Measurements from ENCODE around the gene PDLIM7.

PDLIM7 gene

DNA sequence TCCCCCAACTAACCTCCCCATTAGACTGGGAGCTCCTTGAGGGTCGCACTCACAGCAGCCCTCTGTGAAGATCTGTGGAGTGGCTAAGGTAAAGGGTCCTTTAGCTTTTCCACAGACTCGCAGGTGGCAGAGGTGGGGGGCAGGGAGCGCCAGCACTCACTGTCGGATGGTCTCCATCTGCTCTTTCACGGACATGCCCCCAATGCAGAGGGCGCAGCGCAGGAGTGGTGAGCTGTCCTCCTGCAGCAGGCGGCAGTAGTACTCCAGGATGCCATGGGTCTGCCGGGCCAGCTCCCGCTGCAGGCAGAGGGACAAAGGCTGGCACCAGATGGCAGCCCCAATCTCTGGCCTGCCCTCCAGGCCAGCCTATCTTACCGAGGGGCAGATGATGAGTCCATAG lies 17.1 kb upstream of the PDLIM7 start:
- Histone ChIP-seq H3K36me3 (ENCODE audit: control insufficient read depth in 5 of 5, insufficient read depth in 5 of 5, low read length in 5 of 5) (peaks cover 0 to 61% (median 51%) of the 10 kb centered on the region in 5 donors), H3K4me1 (ENCODE audit: control insufficient read depth in 5 of 5, insufficient read depth in 5 of 5, low read length in 5 of 5) (peaks cover 8 to 35% (median 23%) of the 10 kb centered on the region in 5 donors), H3K9ac (ENCODE audit: low read length in 5 of 5) (no peak overlapping the region), H3K27ac (ENCODE audit: low read depth, low read length) (no peak overlapping the region), H3K27me3 (ENCODE audit: control insufficient read depth in 5 of 5, insufficient read depth in 4 of 5, low read length in 5 of 5) (peaks cover 0 to 4% (median 0%) of the 10 kb centered on the region in 5 donors), H3K4me3 (ENCODE audit: low read depth in 1 of 5, low read length in 5 of 5) (no peak overlapping the region), H3K9me3 (ENCODE audit: control insufficient read depth in 5 of 5, low read length in 5 of 5) (no peaks in the 10 kb centered on the region)

DNA sequence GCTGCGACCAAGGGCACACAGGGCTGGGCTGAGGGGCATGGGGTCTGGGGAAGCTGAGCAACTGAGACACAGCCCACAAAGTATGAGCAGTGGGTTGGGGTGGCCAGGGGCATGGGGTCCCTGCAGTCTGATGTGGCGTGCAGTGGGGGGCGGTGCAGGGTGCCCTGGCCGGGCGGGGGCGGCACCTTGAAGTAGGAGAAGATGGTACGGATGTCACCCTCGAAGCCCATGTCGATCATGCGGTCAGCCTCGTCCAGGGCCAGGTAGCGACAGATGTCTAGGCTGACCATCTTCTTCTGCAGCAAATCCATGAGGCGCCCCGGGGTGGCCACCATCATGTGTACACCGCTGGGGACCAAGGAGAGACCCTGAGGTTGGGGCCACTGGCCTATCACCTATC lies 16.1 kb upstream of the PDLIM7 start:
- Histone ChIP-seq H3K27ac (ENCODE audit: low read depth, low read length) (no peak overlapping the region), H3K4me1 (ENCODE audit: control insufficient read depth in 5 of 5, insufficient read depth in 5 of 5, low read length in 5 of 5) (peaks cover 8 to 45% (median 29%) of the 10 kb centered on the region in 5 donors), H3K4me3 (ENCODE audit: low read depth in 1 of 5, low read length in 5 of 5) (no peak overlapping the region), H3K9me3 (ENCODE audit: control insufficient read depth in 5 of 5, low read length in 5 of 5) (no peaks in the 10 kb centered on the region), H3K36me3 (ENCODE audit: control insufficient read depth in 5 of 5, insufficient read depth in 5 of 5, low read length in 5 of 5) (peaks cover 0 to 54% (median 51%) of the 10 kb centered on the region in 5 donors), H3K9ac (ENCODE audit: low read length in 5 of 5) (no peak overlapping the region), H3K27me3 (ENCODE audit: control insufficient read depth in 5 of 5, insufficient read depth in 4 of 5, low read length in 5 of 5) (peaks cover 0 to 4% (median 0%) of the 10 kb centered on the region in 5 donors)

DNA sequence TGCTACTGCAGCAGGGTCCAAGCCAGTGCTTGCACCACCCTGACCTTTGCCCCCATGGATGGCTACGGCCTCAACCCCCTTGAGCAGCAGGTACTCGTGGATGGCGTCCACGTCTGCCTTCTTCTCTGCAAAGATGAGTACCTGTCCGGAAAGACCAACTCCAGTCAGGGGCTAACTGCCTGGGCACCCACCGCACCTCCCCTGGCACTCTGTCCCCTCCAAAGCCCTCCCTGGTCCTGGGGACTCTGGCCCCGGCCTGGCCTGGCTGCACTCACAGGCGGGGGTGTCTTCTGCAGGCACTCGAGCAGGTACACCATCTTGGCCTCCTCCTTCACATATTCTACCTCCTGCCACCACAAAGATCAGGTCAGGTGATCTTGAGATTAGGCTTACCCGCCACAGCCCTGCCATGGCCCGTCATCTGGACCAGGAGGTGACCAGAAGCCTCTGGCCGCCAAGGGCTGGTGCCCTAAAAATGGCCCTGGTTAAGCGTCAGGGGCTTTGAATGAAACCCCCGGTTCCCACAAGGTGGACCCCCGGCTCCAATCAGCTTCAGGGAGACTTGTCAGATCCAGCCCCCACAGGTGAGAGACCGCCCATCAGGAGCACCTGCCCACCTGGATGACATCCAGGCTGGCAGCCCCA lies 15.5 kb upstream of the PDLIM7 start:
- Histone ChIP-seq H3K27ac (ENCODE audit: low read depth, low read length) (no peak overlapping the region), H3K4me3 (ENCODE audit: low read depth in 1 of 5, low read length in 5 of 5) (no peak overlapping the region), H3K9ac (ENCODE audit: low read length in 5 of 5) (no peak overlapping the region), H3K27me3 (ENCODE audit: control insufficient read depth in 5 of 5, insufficient read depth in 4 of 5, low read length in 5 of 5) (peaks cover 0 to 4% (median 0%) of the 10 kb centered on the region in 5 donors), H3K36me3 (ENCODE audit: control insufficient read depth in 5 of 5, insufficient read depth in 5 of 5, low read length in 5 of 5) (peaks cover 0 to 54% (median 51%) of the 10 kb centered on the region in 5 donors), H3K9me3 (ENCODE audit: control insufficient read depth in 5 of 5, low read length in 5 of 5) (no peaks in the 10 kb centered on the region), H3K4me1 (ENCODE audit: control insufficient read depth in 5 of 5, insufficient read depth in 5 of 5, low read length in 5 of 5) (peaks cover 8 to 50% (median 29%) of the 10 kb centered on the region in 5 donors)

DNA sequence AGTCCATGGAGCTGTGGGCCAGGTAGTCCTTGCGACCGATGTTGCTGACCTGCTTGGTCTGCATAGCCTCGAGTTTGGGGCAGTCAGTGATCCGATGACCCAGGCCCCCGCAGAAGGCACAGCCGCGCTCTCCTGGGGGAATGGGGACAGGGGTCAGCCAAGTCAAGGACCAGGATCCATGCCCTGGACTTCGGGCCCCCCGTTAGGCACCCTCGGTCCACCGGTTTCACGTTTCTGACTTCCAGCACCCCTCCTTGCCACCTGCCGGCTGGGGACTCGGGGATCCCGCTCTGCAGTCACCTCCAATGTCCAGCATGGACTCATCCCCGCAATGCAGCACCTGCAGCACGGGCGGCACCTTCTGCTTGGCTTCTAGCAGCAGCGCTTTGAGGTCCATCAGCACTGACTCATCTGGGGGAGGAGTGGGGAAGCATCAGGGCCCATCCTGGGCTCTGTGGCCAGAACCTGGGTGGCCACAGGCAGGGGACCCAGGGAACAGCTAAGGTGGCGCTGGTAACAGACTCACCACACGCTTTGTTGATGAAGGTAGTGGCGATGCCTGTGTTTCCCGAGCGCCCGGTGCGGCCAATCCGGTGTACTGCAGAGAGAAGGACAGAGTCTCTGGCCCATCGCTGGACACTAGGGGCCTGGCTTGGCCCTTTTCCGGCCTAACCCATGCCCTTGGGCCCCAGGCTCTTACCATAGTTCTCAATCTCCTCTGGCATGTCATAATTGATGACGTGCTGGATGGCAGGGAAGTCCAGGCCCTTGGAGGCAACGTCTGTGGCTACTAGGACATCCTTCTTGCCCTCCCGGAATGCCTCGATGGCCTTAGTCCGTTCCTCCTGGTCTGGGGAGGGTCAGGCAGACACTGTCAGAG lies 14.6 kb upstream of the PDLIM7 start:
- Histone ChIP-seq H3K36me3 (ENCODE audit: control insufficient read depth in 5 of 5, insufficient read depth in 5 of 5, low read length in 5 of 5) (peaks cover 0 to 54% (median 51%) of the 10 kb centered on the region in 5 donors), H3K4me1 (ENCODE audit: control insufficient read depth in 5 of 5, insufficient read depth in 5 of 5, low read length in 5 of 5) (peaks cover 8 to 50% (median 25%) of the 10 kb centered on the region in 5 donors), H3K4me3 (ENCODE audit: low read depth in 1 of 5, low read length in 5 of 5) (no peak overlapping the region), H3K9ac (ENCODE audit: low read length in 5 of 5) (no peak overlapping the region), H3K27ac (ENCODE audit: low read depth, low read length) (no peak overlapping the region), H3K9me3 (ENCODE audit: control insufficient read depth in 5 of 5, low read length in 5 of 5) (no peaks in the 10 kb centered on the region), H3K27me3 (ENCODE audit: control insufficient read depth in 5 of 5, insufficient read depth in 4 of 5, low read length in 5 of 5) (peaks cover 0 to 3% (median 0%) of the 10 kb centered on the region in 5 donors)

DNA sequence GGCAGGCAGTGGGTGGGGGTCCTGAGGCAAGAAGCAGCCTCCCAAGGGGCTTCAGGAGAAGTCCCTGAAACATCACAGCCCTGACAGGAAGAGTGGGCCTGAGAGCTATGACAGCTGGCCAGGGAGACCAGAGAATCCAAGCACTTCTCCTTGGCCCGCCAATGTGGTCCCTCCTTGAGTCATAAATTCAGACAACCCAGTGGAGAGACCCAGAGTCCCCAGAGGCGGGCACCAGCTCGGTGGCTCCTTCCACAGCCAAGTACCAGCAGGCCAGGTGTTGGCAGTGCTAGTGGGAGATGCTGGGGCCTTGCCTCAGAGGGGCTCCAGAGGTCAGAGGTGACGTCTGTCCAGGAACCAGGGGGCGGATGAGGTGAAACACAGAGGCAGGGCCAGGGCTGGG lies 13.8 kb upstream of the PDLIM7 start:
- no peaks in the 10 kb centered on the region for H3K9me3 ChIP-seq (ENCODE audit: control insufficient read depth in 5 of 5, low read length in 5 of 5)
- no peaks in the 10 kb centered on the region for H3K27me3 ChIP-seq (ENCODE audit: control insufficient read depth in 5 of 5, insufficient read depth in 4 of 5, low read length in 5 of 5)
- peaks cover 0 to 54% (median 51%) of the 10 kb centered on the region in 5 donors for H3K36me3 ChIP-seq (ENCODE audit: control insufficient read depth in 5 of 5, insufficient read depth in 5 of 5, low read length in 5 of 5)
- no peak overlapping the region for H3K4me3 ChIP-seq (ENCODE audit: low read depth in 1 of 5, low read length in 5 of 5)
- no peak overlapping the region for H3K27ac ChIP-seq (ENCODE audit: low read depth, low read length)
- peak overlapping the region in 1 of 5 donors; percentile 36 for H3K9ac ChIP-seq (ENCODE audit: low read length in 5 of 5)
- peaks cover 4 to 44% (median 21%) of the 10 kb centered on the region in 5 donors for H3K4me1 ChIP-seq (ENCODE audit: control insufficient read depth in 5 of 5, insufficient read depth in 5 of 5, low read length in 5 of 5)

DNA sequence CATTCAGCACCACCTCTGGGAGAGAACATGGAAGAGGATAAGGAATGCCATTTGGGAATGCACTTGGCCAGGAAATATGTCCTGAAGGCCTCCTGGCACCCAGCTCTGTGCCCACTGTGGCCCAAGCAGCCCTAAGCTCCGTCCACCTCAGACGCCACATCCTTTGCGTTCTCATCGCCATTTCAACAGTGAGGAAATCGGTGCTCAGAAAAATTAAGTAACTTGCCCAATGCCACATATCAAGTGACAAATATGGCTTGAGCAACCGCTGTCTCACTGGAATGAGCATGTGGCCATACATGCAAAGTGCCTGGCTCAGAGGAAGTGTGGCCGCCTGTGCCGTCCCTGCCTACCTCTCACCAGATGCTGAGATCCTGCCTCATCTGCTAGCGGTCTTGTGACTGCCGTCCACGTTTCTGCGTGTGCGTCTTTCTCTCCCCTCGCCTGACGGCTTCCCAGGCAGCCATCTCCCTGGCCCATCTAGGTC lies 13.2 kb upstream of the PDLIM7 start:
- Histone ChIP-seq H3K9me3 (ENCODE audit: control insufficient read depth in 5 of 5, low read length in 5 of 5) (no peaks in the 10 kb centered on the region), H3K9ac (ENCODE audit: low read length in 5 of 5) (peak overlapping the region in 1 of 5 donors; percentile 17), H3K27ac (ENCODE audit: low read depth, low read length) (no peak overlapping the region), H3K4me1 (ENCODE audit: control insufficient read depth in 5 of 5, insufficient read depth in 5 of 5, low read length in 5 of 5) (peaks cover 0 to 38% (median 15%) of the 10 kb centered on the region in 5 donors), H3K4me3 (ENCODE audit: low read depth in 1 of 5, low read length in 5 of 5) (no peak overlapping the region), H3K36me3 (ENCODE audit: control insufficient read depth in 5 of 5, insufficient read depth in 5 of 5, low read length in 5 of 5) (peaks cover 0 to 52% (median 50%) of the 10 kb centered on the region in 5 donors), H3K27me3 (ENCODE audit: control insufficient read depth in 5 of 5, insufficient read depth in 4 of 5, low read length in 5 of 5) (no peaks in the 10 kb centered on the region)

DNA sequence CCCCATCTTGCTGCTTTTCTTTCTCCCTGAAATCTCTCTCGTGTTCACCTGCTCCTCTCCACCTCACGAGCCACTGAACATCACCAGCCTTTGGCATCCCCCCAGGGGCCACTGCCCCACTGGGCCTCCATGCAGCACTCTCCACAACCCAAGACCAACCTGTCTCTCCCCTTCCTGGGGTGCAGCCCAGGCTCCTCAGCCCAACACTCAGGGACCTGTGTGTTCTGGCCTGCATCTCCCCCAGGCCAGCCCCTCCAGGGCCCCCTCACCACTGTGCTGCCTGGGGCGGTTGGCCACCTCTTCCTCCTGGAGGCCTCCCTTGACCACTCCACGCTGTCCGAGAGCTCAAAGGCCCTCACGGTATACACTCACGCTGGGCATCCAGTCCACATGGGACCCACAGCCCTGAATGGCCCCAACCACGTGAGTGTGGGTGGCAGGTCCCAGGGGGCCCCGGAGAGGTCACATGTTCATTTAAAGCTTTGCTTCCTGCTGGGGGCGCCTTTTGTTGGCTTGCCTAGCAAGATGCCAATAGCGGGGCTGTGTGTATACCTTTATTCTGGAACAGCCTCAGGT lies 12.7 kb upstream of the PDLIM7 start:
- Histone ChIP-seq H3K27ac (ENCODE audit: low read depth, low read length) (no peak overlapping the region), H3K4me1 (ENCODE audit: control insufficient read depth in 5 of 5, insufficient read depth in 5 of 5, low read length in 5 of 5) (peaks cover 0 to 35% (median 13%) of the 10 kb centered on the region in 5 donors), H3K9ac (ENCODE audit: low read length in 5 of 5) (peak overlapping the region in 1 of 5 donors; percentile 17), H3K4me3 (ENCODE audit: low read depth in 1 of 5, low read length in 5 of 5) (peak overlapping the region in 1 of 5 donors; percentile 66), H3K9me3 (ENCODE audit: control insufficient read depth in 5 of 5, low read length in 5 of 5) (no peaks in the 10 kb centered on the region), H3K36me3 (ENCODE audit: control insufficient read depth in 5 of 5, insufficient read depth in 5 of 5, low read length in 5 of 5) (peaks cover 0 to 48% (median 46%) of the 10 kb centered on the region in 5 donors), H3K27me3 (ENCODE audit: control insufficient read depth in 5 of 5, insufficient read depth in 4 of 5, low read length in 5 of 5) (no peaks in the 10 kb centered on the region)

DNA sequence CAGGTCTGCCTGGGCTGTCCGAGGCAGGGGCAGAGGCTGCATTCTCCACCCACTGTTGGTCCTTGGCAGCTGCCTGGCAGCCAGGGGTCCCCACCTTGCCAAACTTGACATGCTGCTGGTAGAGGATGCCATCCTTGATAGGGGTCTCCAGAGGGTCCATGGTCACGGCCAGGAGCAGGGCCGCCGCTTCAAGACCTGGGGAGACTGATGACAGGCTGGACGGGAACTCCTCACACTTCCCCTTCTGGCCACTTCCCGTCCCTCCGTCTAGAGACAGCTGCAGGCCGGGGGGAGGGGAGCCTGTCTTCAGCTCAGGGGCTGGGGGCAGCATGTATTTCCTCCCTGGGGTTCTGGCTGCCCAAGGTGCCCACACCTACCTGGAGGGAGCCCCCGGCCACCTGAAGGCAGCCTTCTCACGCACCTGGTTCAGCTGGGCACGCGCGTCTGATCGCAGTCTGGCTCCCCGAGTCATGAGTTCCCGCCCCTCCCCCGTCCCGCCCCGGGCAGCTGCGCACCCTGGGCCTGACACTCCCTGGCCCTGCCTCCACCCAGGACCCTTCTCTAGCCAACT lies 12.1 kb upstream of the PDLIM7 start, which contains the start of gene DOK3:
TSS of gene DOK3 (minus strand) at position 446 of the 571 bp plus-strand sequence. CDS start at position 160, 286 bp downstream.
- H3K27me3 ChIP-seq (ENCODE audit: control insufficient read depth in 5 of 5, insufficient read depth in 4 of 5, low read length in 5 of 5): no peaks in the 10 kb centered on the region
- peaks cover 0 to 35% (median 13%) of the 10 kb centered on the region in 5 donors for H3K4me1 ChIP-seq (ENCODE audit: control insufficient read depth in 5 of 5, insufficient read depth in 5 of 5, low read length in 5 of 5)
- peaks cover 0 to 48% (median 40%) of the 10 kb centered on the region in 5 donors for H3K36me3 ChIP-seq (ENCODE audit: control insufficient read depth in 5 of 5, insufficient read depth in 5 of 5, low read length in 5 of 5)
- H3K4me3 ChIP-seq (ENCODE audit: low read depth in 1 of 5, low read length in 5 of 5): peak within 1 kb of the TSS; percentile 37 to 66 (median 54)
- peak within 1 kb of the TSS in 2 of 5 donors; percentile 68 to 76 for H3K9ac ChIP-seq (ENCODE audit: low read length in 5 of 5)
- H3K9me3 ChIP-seq (ENCODE audit: control insufficient read depth in 5 of 5, low read length in 5 of 5): no peaks in the 10 kb centered on the region
- H3K27ac ChIP-seq (ENCODE audit: low read depth, low read length): no peak within 1 kb of the TSS

DNA sequence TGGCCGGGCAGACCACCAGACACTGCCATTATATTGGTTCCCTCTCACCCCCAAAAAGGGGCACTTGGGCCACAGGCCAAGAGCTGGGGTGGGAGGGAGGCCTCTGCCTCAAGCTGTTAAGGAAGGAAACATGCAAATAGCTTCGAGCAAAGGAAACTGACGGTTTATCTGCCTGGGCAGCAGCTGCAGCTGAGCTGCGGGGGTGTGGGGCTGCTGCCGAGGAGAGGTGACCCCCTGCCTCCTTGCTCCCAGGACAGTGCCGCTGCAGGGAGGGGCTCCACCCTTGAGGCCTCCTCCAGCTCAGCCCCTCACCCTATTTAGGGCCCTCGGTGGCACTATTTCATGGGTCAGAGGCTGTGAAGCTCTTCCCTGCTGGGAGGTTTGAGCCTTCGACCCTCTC lies 11.4 kb upstream of the PDLIM7 start:
- Histone ChIP-seq H3K9ac (ENCODE audit: low read length in 5 of 5) (peak overlapping the region in 2 of 5 donors; percentile 68 to 76), H3K27me3 (ENCODE audit: control insufficient read depth in 5 of 5, insufficient read depth in 4 of 5, low read length in 5 of 5) (no peaks in the 10 kb centered on the region), H3K27ac (ENCODE audit: low read depth, low read length) (no peak overlapping the region), H3K36me3 (ENCODE audit: control insufficient read depth in 5 of 5, insufficient read depth in 5 of 5, low read length in 5 of 5) (peaks cover 0 to 47% (median 35%) of the 10 kb centered on the region in 5 donors), H3K9me3 (ENCODE audit: control insufficient read depth in 5 of 5, low read length in 5 of 5) (no peaks in the 10 kb centered on the region), H3K4me1 (ENCODE audit: control insufficient read depth in 5 of 5, insufficient read depth in 5 of 5, low read length in 5 of 5) (peaks cover 0 to 35% (median 13%) of the 10 kb centered on the region in 5 donors), H3K4me3 (ENCODE audit: low read depth in 1 of 5, low read length in 5 of 5) (peak overlapping the region; percentile 37 to 66 (median 54))
